Vagina (tissue), 2 donors: ENCODE data around the gene MAST2. TPM values are rescaled to one million over a fixed set of nuclear protein-coding genes. Genes with fewer than 3 reads are reported as not detected.

Source experiments
- DNase-seq, 2 donors: peaks; one replicate each; pipeline ENCODE4 v3.0.0-alpha.2; 2017; ENCODE audit errors: extremely low spot score in 2 of 2
- H3K27ac ChIP-seq: fragments of 200-600 bp; sonication (generic); one replicate; pipeline ENCODE4 v1.5.1; 2019
- H3K27me3 ChIP-seq: fragments of 200-600 bp; sonication (generic); one replicate; pipeline ENCODE4 v1.5.1; 2019
- H3K36me3 ChIP-seq, 2 donors: fragments of 200-600 bp; sonication (generic); one replicate each; pipeline ENCODE4 v1.5.1; 2017 to 2019
- H3K4me1 ChIP-seq: fragments of 200-600 bp; sonication (generic); one replicate; pipeline ENCODE4 v1.5.1; 2019
- H3K4me3 ChIP-seq, 2 donors: fragments of 200-600 bp; sonication (generic); 1 replicate in 1 of 2; 2 replicates in 1 of 2; pipeline ENCODE4 v1.5.1; 2016 to 2019
- H3K9me3 ChIP-seq: fragments of 200-600 bp; sonication (generic); one replicate; pipeline ENCODE4 v1.5.1; 2019
- CTCF ChIP-seq, 3 experiments: fragments of 450-650 bp in 2 of 3; fragments of 200-600 bp in 1 of 3; sonication (generic) in 1 of 3; IDR thresholded peaks; one replicate each; pipeline ENCODE4 v1.5.1; 2017 to 2019; ENCODE audit warnings: antibody characterized with exemption in 3 of 3, mild to moderate bottlenecking in 2 of 3, moderate library complexity in 2 of 3
- POLR2A ChIP-seq, 2 donors: fragments of 450-650 bp; IDR thresholded peaks; one replicate each; pipeline ENCODE4 v1.6.1; 2017; ENCODE audit warnings: antibody characterized with exemption in 2 of 2, mild to moderate bottlenecking in 2 of 2, moderate library complexity in 2 of 2
- POLR2AphosphoS5 ChIP-seq, 2 donors: sonication (generic); formaldehyde crosslinking; IDR thresholded peaks; one replicate each; pipeline ENCODE4 v1.9.0; 2017; ENCODE audit warnings: antibody characterized with exemption in 2 of 2, mild to moderate bottlenecking in 2 of 2, low read depth in 1 of 2; ENCODE audit not compliant: insufficient read depth in 1 of 2
- intact Hi-C: fragments of 100-400 bp; cut with DNase I; formaldehyde crosslinking; loops from one replicate; pipeline ENCODE4 v1.15.1; 2023
- total RNA-seq: library from RNA; depleted of rRNA; stranded (reverse); fragments of >200 nt; gene quantifications from one replicate; pipeline ENCODE4 v1.2.3, GENCODE V29; 2016

MAST2 gene
- total RNA-seq, 1 donor from 2014 or later = 28.2 TPM

DNA sequence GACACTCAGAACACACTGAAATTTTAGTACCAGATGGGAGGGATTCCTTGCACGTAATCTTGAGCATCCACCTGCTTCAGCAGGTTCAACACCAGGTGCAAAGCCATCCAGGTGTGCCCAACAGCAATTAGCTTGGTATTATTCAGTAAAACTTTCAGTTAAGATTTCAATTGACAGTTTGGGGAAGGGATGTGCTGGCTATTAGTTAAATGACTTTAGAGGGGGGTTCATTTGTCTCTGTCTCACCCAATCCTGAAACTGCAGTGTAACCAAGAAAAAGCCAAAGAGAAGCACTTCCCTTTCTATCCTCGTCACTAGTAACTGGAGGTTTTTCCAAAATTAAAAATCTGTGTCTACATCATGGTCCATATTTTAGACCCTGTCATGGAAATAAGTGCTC is 238.1 kb downstream of the MAST2 start:
- H3K36me3 ChIP-seq = no peaks in the 10 kb centered on the region
- intact Hi-C loops = no loop called here
- no peak for DNase-seq
- H3K9me3 ChIP-seq = no peaks in the 10 kb centered on the region
- H3K27me3 ChIP-seq = no peaks in the 10 kb centered on the region
- H3K27ac ChIP-seq = no peak overlapping the region
- no peak for TF ChIP-seq POLR2AphosphoS5 (IDR thresholded peaks at IDR 0.05; ENCODE audit: insufficient read depth in 1 of 2, low read depth in 1 of 2)
- no peak for TF ChIP-seq CTCF (IDR thresholded peaks at IDR 0.05)
- no peak for TF ChIP-seq POLR2A (IDR thresholded peaks at IDR 0.05)
- peaks cover 9% of the 10 kb centered on the region for H3K4me1 ChIP-seq
- H3K4me3 ChIP-seq = no peak overlapping the region

DNA sequence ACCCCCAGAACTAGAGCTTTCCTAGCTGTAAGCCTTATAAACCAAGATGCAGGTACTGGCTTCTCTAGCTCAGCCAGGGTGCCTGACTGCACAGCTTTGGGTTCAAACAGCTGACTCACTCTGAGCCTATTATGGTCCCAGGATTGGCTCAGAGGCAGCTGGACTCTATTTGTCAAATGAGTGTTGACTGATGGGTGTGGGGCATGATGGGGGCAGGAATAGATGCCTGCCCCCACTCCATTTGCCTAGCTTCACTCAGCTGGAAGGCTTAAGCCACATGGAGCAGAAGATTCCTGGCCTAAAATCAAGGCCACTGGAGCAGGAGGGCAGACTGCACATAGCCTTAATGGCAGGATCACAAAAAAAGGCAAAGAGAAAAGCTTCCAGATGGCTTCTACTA is 238.6 kb downstream of the MAST2 start:
- TF ChIP-seq CTCF (IDR thresholded peaks at IDR 0.05) (no peak), POLR2A (IDR thresholded peaks at IDR 0.05) (no peak), POLR2AphosphoS5 (IDR thresholded peaks at IDR 0.05; ENCODE audit: insufficient read depth in 1 of 2, low read depth in 1 of 2) (no peak)
- intact Hi-C loops = no loop called here
- no peaks in the 10 kb centered on the region for H3K9me3 ChIP-seq
- H3K36me3 ChIP-seq = no peaks in the 10 kb centered on the region
- H3K27me3 ChIP-seq = no peaks in the 10 kb centered on the region
- no peak overlapping the region for H3K27ac ChIP-seq
- no peak overlapping the region for H3K4me3 ChIP-seq
- DNase-seq = no peak
- peaks cover 6% of the 10 kb centered on the region for H3K4me1 ChIP-seq

- H3K36me3 ChIP-seq = no peaks in the 10 kb centered on the region
- intact Hi-C loops = no loop called here
- H3K27ac ChIP-seq = no peak overlapping the region
- no peak for TF ChIP-seq CTCF (IDR thresholded peaks at IDR 0.05)
- TF ChIP-seq POLR2AphosphoS5 (IDR thresholded peaks at IDR 0.05; ENCODE audit: insufficient read depth in 1 of 2, low read depth in 1 of 2) = no peak
- DNase-seq = no peak
- no peaks in the 10 kb centered on the region for H3K9me3 ChIP-seq
- H3K4me1 ChIP-seq = no peaks in the 10 kb centered on the region
- no peaks in the 10 kb centered on the region for H3K27me3 ChIP-seq
- no peak overlapping the region for H3K4me3 ChIP-seq
These were observed 240.1 kb downstream of the MAST2 start for GRCh38 chr1:46043458-46044017.

GRCh38 chr1:46044116-46044515 is 240.7 kb downstream of the MAST2 start:
- Histone ChIP-seq H3K27ac (no peak overlapping the region), H3K27me3 (no peaks in the 10 kb centered on the region), H3K36me3 (no peaks in the 10 kb centered on the region), H3K4me1 (no peaks in the 10 kb centered on the region), H3K9me3 (no peaks in the 10 kb centered on the region), H3K4me3 (no peak overlapping the region)
- DNase-seq = no peak
- intact Hi-C loops = no loop called here
- TF ChIP-seq POLR2AphosphoS5 (IDR thresholded peaks at IDR 0.05; ENCODE audit: insufficient read depth in 1 of 2, low read depth in 1 of 2) = no peak
- no peak for TF ChIP-seq CTCF (IDR thresholded peaks at IDR 0.05)
- no peak for TF ChIP-seq POLR2A (IDR thresholded peaks at IDR 0.05)

- no peak for DNase-seq
- Histone ChIP-seq H3K4me3 (no peak overlapping the region), H3K27ac (no peak overlapping the region), H3K9me3 (no peaks in the 10 kb centered on the region), H3K27me3 (no peaks in the 10 kb centered on the region), H3K4me1 (no peaks in the 10 kb centered on the region), H3K36me3 (no peaks in the 10 kb centered on the region)
- intact Hi-C loops = no loop called here
- no peak for TF ChIP-seq POLR2A (IDR thresholded peaks at IDR 0.05)
- TF ChIP-seq CTCF (IDR thresholded peaks at IDR 0.05) = no peak
- TF ChIP-seq POLR2AphosphoS5 (IDR thresholded peaks at IDR 0.05; ENCODE audit: insufficient read depth in 1 of 2, low read depth in 1 of 2) = no peak
These were observed 250.3 kb downstream of the MAST2 start for GRCh38 chr1:46053734-46054133.
